CD4-positive, alpha-beta T cell treated with Interleukin-17A for 4 hours (primary cell): Measurements from ENCODE around the gene FGG.

ENCODE experiments used
- DNase-seq: peaks from one replicate; pipeline ENCODE4 v3.0.0-alpha.2; 2020; ENCODE audit warnings: mixed read lengths

Gene FGG

DNA sequence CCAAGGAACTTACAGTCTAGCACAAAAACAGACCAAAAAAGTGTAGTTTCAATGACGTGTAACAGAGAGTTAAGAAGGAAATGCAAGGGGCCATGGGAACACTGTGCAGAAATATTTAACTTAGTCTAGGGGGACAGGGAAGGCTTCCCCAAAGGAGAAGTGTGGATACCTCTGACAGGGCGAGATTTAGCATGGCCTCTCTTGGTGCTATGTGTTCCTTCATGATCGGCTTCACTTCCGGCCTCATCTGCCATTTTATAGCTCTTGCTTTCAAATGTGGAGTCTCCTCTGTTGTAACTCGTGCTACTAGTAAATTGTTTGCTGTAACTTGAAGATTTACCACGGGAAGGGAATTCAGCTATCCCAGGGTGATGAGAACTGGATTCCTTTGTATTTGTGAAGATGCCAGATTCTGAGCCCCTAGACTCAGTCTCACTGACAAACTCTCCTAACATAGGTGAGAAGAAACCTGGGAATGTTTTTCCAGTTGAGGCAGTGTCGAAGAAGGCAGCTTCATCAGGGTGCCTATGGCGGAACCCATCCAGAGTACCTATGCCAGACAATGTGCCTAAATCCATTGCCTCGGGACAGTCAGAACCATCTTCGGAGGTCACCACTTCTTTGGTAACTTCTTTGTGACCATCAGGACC is 27.0 kb downstream of the FGG start:
- DNase-seq, result no peak

DNA sequence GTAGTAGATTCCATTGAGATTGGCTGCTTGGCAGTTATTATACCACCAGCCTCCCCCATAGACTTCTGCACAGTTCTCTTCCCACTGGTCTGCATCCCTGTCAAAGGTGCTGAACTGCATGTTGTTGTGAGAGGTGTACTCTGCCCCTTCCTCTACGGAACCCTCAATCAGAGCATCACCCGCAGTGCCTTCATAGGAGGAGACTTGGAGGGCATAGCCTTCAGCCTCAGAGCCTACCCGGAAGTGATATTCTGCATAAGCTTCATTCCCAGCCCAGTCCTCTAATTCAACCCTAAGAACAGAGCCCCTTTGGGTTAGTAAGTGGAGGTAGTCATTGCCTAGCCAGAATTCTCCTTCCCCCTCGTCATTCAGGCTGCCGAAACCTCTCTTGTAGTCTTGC is 28.2 kb downstream of the FGG start:
- DNase-seq, result no peak

DNA sequence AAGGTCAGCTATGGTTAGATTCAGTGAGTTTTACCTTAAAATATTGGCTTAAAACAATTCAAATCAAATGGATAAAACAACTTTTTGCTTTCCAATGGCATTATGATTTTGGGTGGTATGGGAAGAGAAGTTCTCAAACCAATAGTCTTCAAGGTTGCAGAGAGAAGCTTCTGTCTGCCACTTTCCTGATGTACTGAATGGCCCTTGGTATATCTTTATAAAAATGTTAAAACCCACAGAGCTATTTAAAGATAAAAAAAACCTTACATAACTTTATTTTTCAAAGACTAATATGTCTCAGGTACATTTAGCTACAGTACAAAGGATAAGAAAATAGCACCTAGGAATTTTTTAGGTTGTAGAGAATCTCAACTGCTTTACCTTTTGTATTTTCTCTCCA is 28.8 kb downstream of the FGG start:
- no peak for DNase-seq

DNA sequence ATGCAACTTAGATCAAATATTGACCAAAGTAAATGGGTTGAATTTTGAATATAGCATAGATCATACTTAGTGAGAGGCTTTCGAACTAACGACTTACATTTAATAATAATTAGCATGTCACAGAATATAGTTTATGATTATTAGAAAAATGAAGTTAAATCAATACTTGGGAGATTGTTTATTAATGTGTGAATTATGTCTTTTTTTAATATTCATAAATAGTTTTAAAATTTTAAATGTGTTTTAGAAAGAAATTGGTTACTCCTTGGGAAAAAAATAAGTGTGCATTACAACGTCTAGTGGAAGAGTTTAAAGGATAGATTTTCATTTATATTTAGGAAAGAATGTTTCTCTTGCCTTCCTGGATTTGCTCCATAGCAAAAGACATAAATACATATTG is 29.2 kb downstream of the FGG start:
- no peak for DNase-seq

DNA sequence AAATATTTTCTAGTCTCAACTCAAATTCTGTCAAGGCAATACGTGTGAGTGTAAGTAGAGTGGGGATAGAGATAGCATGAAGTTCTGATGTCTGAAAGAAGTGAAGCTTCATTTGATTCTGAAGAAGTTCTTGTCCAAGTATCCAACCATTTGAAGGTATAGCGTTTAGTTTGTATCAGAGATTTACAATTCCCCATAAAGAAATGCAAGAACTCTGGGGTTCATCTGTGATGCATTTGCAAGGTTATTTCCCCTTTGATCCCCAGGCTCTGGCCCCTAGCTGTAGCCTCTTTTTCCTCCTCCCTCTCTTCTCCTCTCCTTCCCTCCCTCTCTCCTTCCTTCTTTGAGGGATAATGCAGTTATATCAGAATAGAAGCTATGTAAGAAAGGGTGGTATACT is 29.7 kb downstream of the FGG start:
- no peak for DNase-seq

DNA sequence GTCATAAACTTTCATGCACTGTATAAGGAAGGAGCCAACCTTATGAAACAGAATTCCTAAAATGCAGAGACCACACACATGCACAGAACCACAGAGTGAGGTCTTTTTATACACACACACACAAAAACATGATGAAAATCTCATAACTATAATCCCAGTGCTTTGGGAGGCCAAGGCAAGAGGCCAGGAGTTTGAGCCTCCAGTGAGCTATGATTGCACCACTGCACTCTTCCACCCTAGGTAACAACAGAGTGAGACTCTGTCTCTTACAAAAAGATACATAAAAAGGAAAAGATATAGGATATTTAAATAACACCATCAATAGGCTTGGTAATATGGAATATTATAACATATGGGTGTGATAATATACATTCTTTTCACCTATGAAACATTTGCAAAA is 32.5 kb downstream of the FGG start:
- no peak for DNase-seq

DNA sequence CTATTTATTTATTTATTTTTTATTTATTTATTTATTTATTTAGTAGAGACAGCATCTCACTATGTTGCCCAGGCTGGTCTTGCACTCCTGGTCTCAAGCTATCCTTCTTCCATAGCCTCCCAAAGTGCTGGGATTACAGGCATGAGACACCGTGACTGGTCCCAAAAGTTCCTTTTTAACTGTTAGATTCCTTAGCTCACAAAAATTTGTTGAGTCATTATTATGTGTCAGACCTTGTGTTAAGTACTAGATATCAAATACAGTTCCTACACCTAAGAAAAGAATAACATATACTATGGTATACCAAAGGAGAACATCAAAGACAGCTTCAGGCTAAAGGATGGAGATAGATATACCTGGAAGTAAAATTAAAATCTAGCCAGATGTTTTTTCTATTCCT is 33.5 kb downstream of the FGG start:
- DNase-seq, result no peak

DNA sequence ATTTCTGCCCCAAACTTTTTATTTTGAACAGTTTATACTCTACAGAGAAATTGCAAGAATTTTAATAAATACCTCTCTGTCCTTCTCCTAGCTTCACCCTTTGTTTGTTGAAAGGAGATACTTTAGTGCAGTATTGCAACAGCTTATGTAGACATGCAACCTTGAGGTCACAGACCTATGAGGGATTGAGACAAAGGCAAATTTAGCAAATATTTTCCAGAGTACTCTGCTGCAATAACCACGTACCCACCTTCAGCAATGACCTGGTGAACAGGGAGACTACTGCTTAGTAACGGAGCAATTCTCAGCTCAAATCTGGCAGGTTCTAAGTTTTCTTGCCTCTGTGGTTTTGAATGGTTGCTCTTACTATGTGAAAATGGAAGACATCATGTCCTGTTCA is 35.1 kb downstream of the FGG start:
- no peak for DNase-seq

DNA sequence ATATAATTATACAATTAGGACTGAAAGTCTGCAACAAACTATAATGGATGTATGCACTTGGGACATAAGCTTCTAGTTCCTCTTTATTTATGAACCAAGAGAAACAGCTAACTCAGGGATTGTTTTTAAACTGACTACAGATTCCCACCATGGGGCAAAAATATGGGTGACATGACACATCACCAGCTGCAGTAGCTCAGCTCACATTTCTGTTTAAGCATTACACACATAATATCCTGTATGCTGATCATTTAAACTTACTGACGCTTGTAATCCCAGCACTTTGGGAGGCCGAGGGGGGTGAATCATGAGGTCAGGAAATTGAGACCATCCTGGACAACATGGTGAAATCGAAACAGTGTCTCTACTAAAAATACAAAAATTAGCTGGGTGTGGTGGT is 38.1 kb downstream of the FGG start:
- DNase-seq, result no peak

DNA sequence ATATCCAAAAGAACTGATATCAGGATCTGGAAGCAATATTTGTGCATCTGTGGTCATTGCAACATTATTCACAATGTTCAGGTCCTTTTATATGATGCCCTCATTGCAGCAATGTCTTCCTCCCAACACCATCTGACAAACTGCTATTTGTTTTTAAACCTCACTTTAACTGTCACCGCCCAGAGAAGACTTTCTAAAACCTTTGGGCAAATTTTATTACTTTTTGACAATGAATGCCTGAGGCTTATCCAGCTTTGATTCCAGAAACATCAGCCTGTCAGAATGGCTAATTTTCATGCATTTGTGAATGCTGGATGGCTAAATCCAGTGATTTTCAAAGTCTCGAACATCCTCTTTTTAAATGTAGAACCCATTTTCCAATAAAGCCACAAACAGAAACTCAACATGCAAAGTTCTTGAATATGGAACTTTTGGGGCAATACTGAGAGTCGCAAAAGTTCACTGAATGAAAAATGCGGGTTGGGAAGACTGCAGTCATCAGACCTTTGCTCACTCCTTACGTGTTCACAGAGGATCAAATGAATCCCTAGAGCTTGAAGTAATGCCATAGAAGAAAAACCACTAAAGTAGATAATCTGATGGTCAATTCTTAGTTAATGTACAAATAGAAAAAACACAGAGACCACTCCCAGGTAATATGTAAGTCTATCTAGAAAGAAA is 39.1 kb downstream of the FGG start:
- no peak for DNase-seq

DNA sequence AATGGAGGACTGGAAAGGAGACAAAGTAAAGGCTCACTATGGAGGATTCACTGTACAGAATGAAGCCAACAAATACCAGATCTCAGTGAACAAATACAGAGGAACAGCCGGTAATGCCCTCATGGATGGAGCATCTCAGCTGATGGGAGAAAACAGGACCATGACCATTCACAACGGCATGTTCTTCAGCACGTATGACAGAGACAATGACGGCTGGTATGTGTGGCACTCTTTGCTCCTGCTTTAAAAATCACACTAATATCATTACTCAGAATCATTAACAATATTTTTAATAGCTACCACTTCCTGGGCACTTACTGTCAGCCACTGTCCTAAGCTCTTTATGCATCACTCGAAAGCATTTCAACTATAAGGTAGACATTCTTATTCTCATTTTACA is 42.9 kb downstream of the FGG start:
- no peak for DNase-seq

DNA sequence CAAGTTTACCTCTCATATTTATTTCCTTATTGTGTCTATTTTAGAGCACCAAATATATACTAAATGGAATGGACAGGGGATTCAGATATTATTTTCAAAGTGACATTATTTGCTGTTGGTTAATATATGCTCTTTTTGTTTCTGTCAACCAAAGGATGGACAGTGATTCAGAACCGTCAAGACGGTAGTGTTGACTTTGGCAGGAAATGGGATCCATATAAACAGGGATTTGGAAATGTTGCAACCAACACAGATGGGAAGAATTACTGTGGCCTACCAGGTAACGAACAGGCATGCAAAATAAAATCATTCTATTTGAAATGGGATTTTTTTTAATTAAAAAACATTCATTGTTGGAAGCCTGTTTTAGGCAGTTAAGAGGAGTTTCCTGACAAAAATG is 43.4 kb downstream of the FGG start:
- DNase-seq, result no peak

DNA sequence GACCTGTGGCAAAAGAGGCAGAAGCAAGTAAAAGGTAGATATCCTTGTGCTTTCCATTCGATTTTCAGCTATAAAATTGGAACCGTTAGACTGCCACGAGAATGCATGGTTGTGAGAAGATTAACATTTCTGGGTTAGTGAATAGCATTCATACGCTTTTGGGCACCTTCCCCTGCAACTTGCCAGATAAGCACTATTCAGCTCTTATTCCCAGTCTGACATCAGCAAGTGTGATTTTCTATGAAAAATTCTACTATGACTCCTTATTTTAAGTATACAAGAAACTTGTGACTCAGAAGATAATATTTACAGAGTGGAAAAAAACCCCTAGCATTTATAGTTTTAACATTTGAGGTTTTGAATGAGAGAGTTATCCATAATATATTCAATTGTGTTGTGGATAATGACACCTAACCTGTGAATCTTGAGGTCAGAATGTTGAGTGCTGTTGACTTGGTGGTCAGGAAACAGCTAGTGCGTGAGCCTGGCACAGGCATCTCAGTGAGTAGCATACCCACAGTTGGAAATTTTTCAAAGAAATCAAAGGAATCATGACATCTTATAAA is 45.7 kb downstream of the FGG start:
- no peak for DNase-seq

DNA sequence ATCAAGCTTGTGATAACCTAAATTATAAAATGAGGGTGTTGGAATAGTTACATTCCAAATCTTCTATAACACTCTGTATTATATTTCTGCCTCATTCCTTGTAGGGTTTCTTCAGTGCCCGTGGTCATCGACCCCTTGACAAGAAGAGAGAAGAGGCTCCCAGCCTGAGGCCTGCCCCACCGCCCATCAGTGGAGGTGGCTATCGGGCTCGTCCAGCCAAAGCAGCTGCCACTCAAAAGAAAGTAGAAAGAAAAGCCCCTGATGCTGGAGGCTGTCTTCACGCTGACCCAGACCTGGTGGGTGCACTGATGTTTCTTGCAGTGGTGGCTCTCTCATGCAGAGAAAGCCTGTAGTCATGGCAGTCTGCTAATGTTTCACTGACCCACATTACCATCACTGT is 46.8 kb downstream of the FGG start:
- no peak for DNase-seq

DNA sequence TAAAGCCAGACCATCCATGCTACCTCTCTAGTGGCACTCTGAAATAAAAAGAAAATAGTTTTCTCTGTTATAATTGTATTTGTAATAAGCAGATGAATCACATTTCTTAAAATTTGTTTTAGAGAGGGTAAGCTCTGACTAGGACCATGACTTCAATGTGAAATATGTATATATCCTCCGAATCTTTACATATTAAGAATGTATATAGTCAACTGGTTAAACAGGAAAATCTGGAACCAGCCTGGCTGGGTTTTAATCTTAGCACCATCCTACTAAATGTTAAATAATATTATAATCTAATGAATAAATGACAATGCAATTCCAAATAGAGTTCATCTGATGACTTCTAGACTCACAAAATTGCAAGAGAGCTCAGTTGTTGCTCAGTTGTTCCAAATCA is 48.1 kb downstream of the FGG start:
- DNase-seq, result no peak

DNA sequence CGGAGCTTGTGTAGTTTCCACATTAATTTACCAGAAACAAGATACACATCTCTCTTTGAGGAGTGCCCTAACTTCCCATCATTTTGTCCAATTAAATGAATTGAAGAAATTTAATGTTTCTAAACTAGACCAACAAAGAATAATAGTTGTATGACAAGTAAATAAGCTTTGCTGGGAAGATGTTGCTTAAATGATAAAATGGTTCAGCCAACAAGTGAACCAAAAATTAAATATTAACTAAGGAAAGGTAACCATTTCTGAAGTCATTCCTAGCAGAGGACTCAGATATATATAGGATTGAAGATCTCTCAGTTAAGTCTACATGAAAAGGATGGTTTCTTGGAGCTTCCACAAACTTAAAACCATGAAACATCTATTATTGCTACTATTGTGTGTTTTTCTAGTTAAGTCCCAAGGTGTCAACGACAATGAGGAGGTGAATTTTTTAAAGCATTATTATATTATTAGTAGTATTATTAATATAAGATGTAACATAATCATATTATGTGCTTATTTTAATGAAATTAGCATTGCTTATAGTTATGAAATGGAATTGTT is 49.7 kb downstream of the FGG start, which contains the start of gene FGB:
TSS of gene FGB (plus strand) at position 315 of the 558 bp plus-strand sequence. CDS start at position 323, 8 bp downstream.
- DNase-seq, result no peak

DNA sequence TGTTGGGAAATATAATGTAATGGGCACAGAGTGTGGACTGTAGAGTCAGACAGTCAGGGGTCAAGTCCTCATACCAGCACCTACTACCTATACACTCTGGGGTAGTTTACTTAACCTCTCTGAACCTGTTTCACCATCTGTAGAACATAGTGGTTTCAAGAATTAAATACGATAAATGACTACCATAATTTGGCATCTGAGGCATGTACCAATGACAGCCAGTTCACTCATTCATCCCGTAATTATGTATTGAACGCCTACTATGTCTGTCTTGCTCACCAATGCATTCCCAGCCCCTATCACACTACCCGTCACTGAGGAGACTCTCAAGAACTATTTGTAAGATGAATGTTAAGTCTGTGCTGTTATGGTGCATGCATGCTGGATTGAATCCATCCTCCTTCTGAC is 51.6 kb downstream of the FGG start:
- no peak for DNase-seq

DNA sequence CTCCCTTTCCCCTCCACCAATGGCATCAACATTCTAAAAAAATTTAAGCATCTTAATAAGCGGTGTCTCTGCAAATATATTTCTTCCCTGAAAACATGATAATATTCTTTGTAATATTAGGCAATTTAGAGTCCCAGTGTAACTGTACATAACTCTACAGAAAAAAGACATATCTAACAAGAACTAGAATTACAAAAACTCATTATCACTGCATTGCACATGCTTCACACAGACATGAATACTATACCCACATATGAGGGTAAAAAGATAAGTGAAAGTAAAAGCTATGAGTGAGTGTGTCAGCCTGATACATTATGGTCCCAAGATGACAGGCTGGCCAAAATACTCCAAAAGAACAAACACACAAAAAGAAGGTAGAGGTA is 52.0 kb downstream of the FGG start:
- no peak for DNase-seq

DNA sequence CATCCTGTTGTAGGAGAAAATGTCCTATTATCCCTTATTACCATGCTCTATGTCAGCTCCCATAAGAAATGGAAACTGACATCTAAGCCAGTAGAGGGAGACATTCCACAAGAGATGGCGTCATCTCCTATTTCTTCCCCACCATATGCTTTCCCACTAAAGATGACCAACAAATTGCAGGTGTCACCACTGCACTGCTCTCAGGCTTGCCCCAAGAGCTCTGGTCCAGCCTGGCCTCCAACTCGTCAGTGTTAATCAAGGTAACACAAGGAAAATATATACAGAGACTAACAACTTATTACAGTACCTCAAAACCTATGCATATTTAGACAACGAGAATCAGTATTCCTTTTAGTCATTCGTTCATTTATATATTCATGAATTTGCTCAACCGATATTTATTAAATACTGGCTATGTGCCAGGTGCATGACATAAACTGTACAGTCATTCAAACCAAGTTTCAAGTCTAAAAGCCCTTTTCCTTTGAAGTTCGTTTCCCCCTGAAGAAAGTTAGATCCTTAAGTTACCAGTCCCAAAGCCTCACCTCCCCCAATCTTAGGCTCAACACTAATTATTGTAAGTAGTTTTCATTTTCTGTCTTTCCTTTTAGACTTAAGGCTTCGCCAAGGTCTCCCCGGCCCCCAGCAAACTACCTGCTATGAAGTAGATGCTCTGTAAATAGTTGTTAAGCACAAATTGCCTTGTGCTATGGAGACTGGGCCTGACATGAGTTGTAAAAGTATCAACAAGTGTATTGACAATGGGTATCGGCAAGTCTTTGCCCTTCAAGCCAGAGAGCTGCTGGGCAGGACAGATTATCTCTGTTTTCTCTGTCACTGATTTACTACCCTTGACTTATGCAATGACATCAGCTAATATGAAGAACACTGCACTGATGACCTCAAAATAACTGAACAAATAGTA is 52.7 kb downstream of the FGG start:
- DNase-seq, result no peak

DNA sequence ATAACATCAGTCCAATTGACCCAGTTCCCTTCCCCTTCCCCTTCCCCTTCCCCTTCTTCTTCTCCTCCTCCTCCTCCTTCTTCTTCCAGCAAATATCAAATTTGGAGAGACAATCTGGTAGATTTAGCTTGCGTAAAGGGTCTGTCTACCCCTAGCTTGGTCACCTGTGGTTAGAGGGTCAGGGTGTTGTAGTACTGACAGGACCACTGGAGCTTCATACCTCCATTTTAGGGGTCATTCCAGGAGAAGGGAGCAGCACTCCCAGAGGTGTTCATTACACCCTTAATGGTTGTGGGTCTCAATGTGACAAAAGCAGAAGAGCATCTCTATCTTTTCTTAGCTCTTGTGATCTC is 53.3 kb downstream of the FGG start:
- DNase-seq, result no peak
